ENCODE results near the gene GLI3. TPM values are rescaled to one million over a fixed set of nuclear protein-coding genes. Genes with fewer than 3 reads are reported as not detected.

Gene GLI3
- polyA plus RNA-seq, 2 of the 4 experiments (the other 2 are of a cell fraction): 0.09 TPM; not detected in 1

DNA sequence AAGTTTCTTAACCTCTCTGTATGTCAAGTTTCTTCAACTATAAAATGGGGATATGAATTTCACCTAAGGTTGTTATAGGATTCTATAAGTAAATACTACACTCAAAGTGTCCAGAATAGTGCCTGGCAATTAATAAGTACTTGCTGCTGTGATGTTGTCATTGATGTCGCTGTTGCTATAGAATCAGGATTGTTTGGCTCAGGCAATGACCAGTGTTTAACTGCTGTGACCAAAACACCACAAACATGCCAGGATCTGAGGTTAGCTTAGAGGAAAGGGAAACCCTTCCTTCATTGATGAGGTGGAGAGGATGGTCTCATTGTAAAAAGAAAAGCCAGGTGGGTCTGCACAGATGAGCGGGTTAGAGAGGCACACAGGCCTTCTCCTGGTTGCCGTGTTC, 311.1 kb downstream of the GLI3 start:
- Histone ChIP-seq H3K9me3 (no peaks in the 10 kb centered on the region), H3K4me1 (no peaks in the 10 kb centered on the region), H3K4me2 (no peak overlapping the region), H3K27ac (no peak overlapping the region), H3K4me3 (no peak overlapping the region)
- DNase-seq (ENCODE audit: low read depth in 1 of 2, low spot score in 1 of 2): no peak
- POLR2A ChIA-PET: no interaction called here
- no peak for FAIRE-seq
- ATAC-seq: no peak
- TF ChIP-seq TFCP2L1 (CRISPR knock-in tag; IDR thresholded peaks at IDR 0.05): no peak
- no peak for TF ChIP-seq HDAC2 (IDR thresholded peaks at IDR 0.05)
- no peak for TF ChIP-seq MAZ (IDR thresholded peaks at IDR 0.05; ENCODE audit: borderline replicate concordance, low read depth, low read length)
- TF ChIP-seq EP300 (IDR thresholded peaks at IDR 0.05): no peak
- TF ChIP-seq, protein P1, sequence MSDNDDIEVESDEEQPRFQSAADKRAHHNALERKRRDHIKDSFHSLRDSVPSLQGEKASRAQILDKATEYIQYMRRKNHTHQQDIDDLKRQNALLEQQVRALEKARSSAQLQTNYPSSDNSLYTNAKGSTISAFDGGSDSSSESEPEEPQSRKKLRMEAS (IDR thresholded peaks at IDR 0.05): no peak
- TF ChIP-seq CHD4 (IDR thresholded peaks at IDR 0.05; ENCODE audit: borderline replicate concordance): no peak
- TF ChIP-seq PHF8 (IDR thresholded peaks at IDR 0.05; ENCODE audit: borderline replicate concordance, low read depth): no peak
- TF ChIP-seq, protein P2, sequence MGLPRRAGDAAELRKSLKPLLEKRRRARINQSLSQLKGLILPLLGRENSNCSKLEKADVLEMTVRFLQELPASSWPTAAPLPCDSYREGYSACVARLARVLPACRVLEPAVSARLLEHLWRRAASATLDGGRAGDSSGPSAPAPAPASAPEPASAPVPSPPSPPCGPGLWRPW (IDR thresholded peaks at IDR 0.05): no peak
- no peak for TF ChIP-seq NR3C1 (IDR thresholded peaks at IDR 0.05)
- TF ChIP-seq FOSB (CRISPR knock-in tag; IDR thresholded peaks at IDR 0.05): no peak
- TF ChIP-seq RCOR1 (IDR thresholded peaks at IDR 0.05; ENCODE audit: low read depth, low read length): no peak
- TF ChIP-seq ZNF302 (CRISPR knock-in tag; IDR thresholded peaks at IDR 0.05): no peak
- no peak for TF ChIP-seq NFE2L2 (conservative IDR thresholded peaks at IDR 0.05; ENCODE audit: low read length)
- no peak for TF ChIP-seq RAD21 (conservative IDR thresholded peaks at IDR 0.05 in 1 of 2, IDR thresholded peaks at IDR 0.05 in 1 of 2)
- TF ChIP-seq POLR2AphosphoS2 (conservative IDR thresholded peaks at IDR 0.05; ENCODE audit: low read length): no peak
- TF ChIP-seq, protein P3, sequence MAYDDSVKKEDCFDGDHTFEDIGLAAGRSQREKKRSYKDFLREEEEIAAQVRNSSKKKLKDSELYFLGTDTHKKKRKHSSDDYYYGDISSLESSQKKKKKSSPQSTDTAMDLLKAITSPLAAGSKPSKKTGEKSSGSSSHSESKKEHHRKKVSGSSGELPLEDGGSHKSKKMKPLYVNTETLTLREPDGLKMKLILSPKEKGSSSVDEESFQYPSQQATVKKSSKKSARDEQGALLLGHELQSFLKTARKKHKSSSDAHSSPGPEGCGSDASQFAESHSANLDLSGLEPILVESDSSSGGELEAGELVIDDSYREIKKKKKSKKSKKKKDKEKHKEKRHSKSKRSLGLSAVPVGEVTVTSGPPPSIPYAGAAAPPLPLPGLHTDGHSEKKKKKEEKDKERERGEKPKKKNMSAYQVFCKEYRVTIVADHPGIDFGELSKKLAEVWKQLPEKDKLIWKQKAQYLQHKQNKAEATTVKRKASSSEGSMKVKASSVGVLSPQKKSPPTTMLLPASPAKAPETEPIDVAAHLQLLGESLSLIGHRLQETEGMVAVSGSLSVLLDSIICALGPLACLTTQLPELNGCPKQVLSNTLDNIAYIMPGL (CRISPR knock-in tag; IDR thresholded peaks at IDR 0.05; ENCODE audit: borderline replicate concordance): no peak
- TF ChIP-seq NPAS2 (CRISPR knock-in tag; IDR thresholded peaks at IDR 0.05; ENCODE audit: borderline replicate concordance): no peak
- TF ChIP-seq ZC3H11A (IDR thresholded peaks at IDR 0.05): no peak
- no peak for TF ChIP-seq FOXS1 (CRISPR knock-in tag; IDR thresholded peaks at IDR 0.05)
- TF ChIP-seq, protein P4, sequence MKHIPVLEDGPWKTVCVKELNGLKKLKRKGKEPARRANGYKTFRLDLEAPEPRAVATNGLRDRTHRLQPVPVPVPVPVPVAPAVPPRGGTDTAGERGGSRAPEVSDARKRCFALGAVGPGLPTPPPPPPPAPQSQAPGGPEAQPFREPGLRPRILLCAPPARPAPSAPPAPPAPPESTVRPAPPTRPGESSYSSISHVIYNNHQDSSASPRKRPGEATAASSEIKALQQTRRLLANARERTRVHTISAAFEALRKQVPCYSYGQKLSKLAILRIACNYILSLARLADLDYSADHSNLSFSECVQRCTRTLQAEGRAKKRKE (CRISPR knock-in tag; IDR thresholded peaks at IDR 0.05; ENCODE audit: low read depth): no peak
- WGBS (ENCODE audit: missing lambda C conversion rate): 41% methylated on average over 3 of the region's 3 CpGs
- CTCF ChIA-PET: interaction anchor here (1.2 to 1.8 kb wide), 3 partner anchors 12 to 17 kb away, joined by 3 to 9 read pairs (median 5); no protein-coding TSS in a partner anchor

DNA sequence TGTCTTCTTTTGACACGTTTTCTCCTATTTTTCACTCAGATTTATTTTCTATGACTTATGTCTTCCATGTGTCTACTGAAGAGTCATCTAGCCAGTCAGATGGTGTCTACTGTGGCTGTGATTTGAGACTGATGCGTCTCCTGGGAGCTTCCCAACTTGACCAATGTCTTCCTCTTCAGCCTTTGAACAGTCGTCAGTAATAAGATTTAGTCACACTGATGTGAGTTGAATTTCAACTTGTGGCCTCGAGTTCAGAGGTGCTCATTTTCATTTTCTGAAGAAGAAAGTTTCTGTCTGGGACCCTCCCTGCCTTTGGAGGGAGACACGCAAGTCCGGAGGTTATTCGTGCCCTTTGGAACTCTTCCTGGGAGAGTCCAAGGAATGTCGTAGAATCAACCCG, 312.2 kb downstream of the GLI3 start:
- Histone ChIP-seq H3K4me1 (no peaks in the 10 kb centered on the region), H3K4me2 (no peak overlapping the region), H3K4me3 (no peak overlapping the region), H3K27ac (no peak overlapping the region), H3K9me3 (no peaks in the 10 kb centered on the region)
- no peak for TF ChIP-seq EP300 (IDR thresholded peaks at IDR 0.05)
- 55% methylated on average over 9 of the region's 9 CpGs for WGBS (ENCODE audit: missing lambda C conversion rate)
- DNase-seq (ENCODE audit: low read depth in 1 of 2, low spot score in 1 of 2) (no peak), ATAC-seq (no peak), FAIRE-seq (no peak)
- ChIA-PET CTCF (no interaction called here), POLR2A (no interaction called here)

DNA sequence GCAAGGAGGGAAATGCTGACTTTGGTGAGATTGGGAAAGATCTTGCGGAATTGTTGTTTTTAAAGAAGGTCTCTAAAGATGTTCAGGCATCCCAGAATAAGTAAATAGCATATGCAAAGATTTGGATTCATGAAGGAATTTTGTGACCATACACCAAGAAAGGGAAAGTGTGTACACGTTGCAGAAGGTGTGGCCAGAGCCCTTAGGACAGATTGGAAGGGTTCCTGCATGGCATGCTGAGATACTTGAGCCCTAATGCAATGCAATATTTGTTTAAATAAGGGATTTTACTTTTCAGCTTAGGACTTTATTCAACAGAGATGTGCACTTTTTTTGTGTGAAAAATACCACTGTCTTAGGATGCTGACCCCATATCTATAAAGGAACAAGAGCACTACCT, 314.6 kb downstream of the GLI3 start:
- no peak for DNase-seq (ENCODE audit: low read depth in 1 of 2, low spot score in 1 of 2)
- POLR2A ChIA-PET: no interaction called here
- TF ChIP-seq RNF2 (IDR thresholded peaks at IDR 0.05; ENCODE audit: borderline replicate concordance, low read depth) (no peak), MYC (IDR thresholded peaks at IDR 0.05; ENCODE audit: borderline replicate concordance, low read length) (no peak), HOXB5 (CRISPR knock-in tag; IDR thresholded peaks at IDR 0.05) (no peak), POLR2AphosphoS2 (conservative IDR thresholded peaks at IDR 0.05; ENCODE audit: low read length) (no peak), JUNB (IDR thresholded peaks at IDR 0.05) (no peak), EHMT2 (IDR thresholded peaks at IDR 0.05; ENCODE audit: low read depth) (no peak), NR3C1 (IDR thresholded peaks at IDR 0.05) (no peak), EHF (CRISPR knock-in tag; IDR thresholded peaks at IDR 0.05) (no peak), RFX5 (IDR thresholded peaks at IDR 0.05) (no peak)
- H3K9me3 ChIP-seq: no peaks in the 10 kb centered on the region
- H3K27ac ChIP-seq: no peak overlapping the region
- ATAC-seq: no peak
- H3K4me2 ChIP-seq: no peak overlapping the region
- peaks cover under 1% of the 10 kb centered on the region; the same call in 1 of the 3 replicates for H3K4me1 ChIP-seq
- CTCF ChIA-PET: no interaction called here
- H3K4me3 ChIP-seq: no peak overlapping the region
- 46% methylated on average over 2 of the region's 2 CpGs for WGBS (ENCODE audit: missing lambda C conversion rate)
- FAIRE-seq: no peak
